ENCODE measurements around the gene STK25.

DNA sequence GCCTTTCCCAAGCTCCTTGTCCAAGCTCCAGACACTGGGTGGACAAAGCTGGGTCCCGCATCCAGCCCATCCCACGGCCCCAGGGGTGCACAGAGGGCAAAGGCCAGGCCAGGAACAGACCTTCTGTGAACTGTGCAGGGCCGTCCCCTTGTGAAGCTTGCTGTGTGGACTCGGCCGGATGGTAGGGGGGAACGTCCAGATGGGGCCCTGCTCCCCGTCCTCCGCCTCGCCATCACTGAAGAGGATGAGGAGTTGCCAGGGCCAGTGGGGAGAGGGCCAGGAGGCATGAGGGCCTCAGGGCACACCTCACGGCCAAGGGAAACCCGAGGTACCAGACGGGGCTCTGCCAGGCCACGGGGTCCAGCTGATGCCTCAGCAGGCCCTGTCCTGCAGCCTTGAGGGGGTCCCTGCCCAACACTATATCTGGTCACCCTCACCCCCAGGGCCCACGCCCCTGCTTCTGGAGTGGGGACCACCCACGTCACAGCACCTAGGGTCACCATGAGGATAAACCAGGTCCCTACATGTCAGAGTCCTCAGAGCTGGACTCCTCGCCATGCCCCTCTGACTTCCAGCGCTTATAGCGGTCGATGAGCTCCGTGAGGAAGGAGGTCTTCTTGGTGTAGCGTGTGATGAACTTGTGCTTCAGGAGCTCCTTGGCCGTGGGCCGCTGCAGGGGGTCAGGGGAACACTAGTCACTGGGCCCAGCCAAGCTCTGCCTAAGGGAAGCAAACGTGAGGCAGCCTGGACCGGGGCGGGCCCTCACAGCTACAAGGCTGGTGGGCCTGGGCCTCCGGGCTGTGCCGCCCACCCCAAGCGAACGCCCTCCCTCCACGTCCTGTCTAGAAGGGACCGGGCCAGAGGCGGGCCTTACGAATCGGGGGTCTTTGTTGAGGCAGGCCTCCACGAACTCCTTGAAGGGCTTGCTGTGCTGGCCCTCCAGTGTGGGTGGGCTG, 10.0 kb downstream of the STK25 start:
- TF ChIP-seq EZH2 (IDR thresholded peaks at IDR 0.05; ENCODE audit: borderline replicate concordance, low read depth, low read length, poor library complexity, severe bottlenecking) = no peak
- TF ChIP-seq, protein P1, sequence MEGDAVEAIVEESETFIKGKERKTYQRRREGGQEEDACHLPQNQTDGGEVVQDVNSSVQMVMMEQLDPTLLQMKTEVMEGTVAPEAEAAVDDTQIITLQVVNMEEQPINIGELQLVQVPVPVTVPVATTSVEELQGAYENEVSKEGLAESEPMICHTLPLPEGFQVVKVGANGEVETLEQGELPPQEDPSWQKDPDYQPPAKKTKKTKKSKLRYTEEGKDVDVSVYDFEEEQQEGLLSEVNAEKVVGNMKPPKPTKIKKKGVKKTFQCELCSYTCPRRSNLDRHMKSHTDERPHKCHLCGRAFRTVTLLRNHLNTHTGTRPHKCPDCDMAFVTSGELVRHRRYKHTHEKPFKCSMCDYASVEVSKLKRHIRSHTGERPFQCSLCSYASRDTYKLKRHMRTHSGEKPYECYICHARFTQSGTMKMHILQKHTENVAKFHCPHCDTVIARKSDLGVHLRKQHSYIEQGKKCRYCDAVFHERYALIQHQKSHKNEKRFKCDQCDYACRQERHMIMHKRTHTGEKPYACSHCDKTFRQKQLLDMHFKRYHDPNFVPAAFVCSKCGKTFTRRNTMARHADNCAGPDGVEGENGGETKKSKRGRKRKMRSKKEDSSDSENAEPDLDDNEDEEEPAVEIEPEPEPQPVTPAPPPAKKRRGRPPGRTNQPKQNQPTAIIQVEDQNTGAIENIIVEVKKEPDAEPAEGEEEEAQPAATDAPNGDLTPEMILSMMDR (conservative IDR thresholded peaks at IDR 0.05; ENCODE audit: low read depth, low read length) = no peak

Measured in A673 (cell line).